Medulla oblongata (tissue), 1 donor: ENCODE measurements around the gene PRKAR1B.
"Not testable (repeated sequence)": the region's sequence is repeated elsewhere in the genome, so short reads cannot be mapped to it uniquely, and the experiment has no call there.

Source experiments
- DNase-seq: peaks from one replicate; pipeline ENCODE4 v3.0.0-alpha.2; 2015; ENCODE audit errors: extremely low spot score

PRKAR1B gene

DNA sequence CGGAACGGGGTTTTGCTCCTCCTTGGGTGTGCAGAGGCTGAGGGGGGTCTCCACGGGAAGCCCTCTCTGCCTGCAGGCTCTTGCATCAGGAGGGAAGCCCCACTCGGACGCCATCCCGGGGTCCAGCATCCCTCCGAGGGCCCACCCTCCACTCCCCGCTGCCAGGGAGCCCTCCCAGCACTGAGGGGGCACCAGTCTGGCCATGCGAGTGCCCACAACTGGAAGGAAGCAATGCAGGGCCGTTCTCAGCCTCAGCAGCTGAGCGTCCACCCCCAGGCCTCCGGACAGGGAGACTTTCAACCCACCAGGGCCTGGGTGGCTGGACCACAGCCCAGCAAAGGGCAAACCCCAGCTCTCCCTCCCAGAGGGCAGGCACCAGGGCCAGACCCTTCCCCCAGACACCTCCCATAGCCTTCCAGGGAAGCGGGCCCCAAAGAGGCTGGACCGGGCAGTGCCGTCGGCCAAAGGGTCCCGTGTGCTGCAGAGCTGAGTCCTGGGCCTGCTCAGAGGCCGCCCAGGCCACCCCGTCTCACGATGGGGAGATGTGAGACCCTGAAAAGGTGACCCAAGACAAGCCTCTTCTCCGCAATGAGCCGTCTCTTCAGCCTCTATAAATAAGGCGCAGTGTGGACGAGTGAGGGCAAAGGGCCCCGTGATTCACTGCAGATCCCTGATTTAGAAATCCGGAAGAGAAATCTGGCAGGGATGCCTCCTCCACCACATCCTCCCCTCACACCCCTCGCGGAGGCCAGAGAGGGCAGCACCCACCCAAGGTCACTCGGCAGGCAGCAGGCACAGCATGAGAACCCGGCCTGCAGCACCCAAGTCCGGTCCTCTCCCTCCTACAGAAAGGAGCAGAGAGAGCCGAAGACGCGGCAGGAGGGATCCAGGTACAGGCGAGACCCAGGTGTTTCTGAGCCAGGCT, 82.4 kb downstream of the PRKAR1B start:
- DNase-seq, result no peak

DNA sequence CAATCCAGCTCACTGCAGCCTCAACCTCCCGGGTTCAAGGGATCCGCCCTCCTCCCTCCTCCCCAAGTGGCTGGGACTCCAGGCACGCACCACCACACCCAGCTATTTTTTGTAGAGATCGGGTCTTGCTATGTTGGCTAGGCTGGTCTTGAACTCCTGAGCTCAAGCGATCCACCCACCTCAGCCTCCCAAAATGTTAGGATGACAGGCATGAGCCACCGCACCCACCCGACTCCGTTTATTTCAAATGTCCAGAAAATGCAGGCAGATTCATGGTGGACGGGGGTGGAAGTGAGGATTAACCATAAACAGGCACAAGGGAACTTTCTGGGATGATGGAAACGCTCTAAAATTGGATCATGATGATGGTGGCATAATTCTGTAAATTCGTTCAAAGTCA, 85.1 kb downstream of the PRKAR1B start:
- DNase-seq, result no peak

DNA sequence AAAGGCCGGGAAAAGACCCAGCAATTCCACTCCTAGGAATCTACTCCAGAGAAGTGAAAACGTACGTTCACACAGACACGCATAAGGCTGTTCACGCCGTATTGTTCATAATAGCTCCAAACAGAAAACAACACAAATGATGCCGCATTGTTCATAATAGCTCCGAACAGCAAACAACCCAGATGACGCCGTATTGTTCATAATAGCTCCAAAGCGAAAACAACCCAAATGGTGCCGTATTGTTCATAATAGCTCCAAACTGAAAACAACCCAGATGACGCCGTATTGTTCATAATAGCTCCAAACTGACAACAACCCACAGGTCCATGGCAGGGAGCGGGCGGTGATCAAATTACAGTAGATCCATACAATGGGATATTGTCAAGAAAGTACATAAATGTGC, 85.8 kb downstream of the PRKAR1B start:
- DNase-seq, result no peak

DNA sequence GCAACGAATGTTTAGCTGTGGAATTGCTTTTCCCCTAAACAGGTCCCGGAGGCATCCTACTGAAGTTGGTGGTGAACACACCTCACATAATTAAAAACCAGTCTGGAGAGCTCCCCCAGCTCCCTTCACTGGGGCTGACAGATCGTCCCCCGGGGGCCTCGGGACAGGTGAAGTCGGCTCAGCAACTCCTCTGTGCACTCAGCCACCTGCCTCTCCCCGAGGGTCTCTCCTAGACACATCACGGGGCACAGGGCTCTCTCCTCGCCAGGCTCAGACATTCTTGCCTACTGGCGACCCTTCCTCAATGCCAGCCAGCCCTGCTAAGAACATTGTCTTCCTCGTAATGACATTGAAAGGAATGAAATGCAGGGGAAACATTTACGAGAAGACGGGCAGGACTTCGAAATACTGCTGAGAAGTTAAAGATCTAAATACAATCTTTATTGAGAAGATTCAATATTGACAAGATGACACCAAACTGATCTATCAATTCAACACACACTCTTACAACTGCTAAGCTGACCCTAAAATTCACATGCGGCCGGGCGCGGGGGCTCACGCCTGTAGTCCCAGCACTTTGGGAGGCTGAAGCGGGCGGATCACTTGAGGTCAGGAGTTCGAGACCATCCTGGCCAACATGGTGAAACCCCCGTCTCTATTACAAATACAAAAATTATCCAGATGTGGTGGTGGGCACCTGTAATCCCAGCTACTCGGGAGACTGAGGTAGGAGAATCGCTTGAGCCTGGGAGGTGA, 88.6 kb downstream of the PRKAR1B start:
- no peak for DNase-seq

DNA sequence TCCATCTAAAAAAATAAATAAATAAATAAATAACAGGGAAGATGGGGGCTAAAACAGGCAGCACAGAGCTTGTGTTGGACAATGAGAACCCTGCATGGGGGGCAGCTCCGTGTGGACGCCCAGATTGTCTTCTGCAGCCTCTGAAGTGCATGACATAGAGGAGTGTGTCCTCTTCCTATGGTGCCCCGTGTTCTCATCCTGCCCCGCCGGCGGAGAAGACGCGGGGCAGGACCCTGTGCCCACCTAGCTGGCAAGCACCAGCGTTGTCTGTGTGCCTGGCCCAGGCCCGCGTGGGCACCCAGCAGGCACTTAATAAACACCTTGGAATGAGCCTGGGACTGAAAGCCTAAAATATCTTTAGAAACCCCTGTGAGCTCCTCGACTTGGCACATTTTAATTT, 89.3 kb downstream of the PRKAR1B start:
- DNase-seq, result no peak

DNA sequence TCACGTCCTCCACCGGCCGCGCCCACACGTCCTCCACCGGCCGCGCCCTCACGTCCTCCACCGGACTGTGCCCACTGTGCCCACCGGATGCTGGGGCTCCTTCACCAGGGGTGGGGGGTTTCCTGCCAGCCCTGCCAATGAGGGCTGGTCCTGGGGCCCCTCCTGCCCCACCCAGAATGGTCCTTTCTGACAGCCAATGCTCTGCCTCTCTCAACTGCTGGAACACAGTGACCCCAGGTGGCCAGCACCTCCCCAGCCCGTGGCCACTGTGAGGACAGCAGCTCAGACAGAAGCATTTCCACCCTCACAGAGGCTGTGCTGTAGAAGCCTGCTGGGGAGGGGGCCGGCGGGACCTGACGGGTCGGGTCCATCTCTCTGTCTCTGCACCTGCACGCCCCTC, 90.7 kb downstream of the PRKAR1B start:
- DNase-seq, result peak; percentile 54

DNA sequence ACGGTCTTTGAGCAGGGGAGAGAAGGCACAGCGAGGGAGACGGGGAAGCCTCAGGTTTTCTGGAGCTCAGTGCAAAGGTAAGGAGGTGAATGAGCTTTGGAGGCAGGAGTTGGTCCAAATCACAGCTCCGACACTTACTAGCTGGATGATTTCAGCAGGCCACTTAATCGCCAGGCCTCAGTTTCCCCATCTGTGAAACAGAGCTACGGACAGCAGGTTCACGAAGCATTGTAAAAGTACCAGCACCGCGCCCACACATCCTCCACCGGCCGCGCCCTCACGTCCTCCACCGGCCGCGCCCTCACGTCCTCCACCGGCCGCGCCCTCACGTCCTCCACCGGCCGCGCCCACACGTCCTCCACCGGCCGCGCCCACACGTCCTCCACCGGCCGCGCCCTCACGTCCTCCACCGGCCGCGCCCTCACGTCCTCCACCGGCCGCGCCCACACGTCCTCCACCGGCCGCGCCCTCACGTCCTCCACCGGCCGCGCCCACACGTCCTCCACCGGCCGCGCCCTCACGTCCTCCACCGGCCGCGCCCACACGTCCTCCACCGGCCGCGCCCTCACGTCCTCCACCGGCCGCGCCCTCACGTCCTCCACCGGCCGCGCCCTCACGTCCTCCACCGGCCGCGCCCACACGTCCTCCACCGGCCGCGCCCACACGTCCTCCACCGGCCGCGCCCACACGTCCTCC, 91.2 kb downstream of the PRKAR1B start:
- not testable (repeated sequence) for DNase-seq

DNA sequence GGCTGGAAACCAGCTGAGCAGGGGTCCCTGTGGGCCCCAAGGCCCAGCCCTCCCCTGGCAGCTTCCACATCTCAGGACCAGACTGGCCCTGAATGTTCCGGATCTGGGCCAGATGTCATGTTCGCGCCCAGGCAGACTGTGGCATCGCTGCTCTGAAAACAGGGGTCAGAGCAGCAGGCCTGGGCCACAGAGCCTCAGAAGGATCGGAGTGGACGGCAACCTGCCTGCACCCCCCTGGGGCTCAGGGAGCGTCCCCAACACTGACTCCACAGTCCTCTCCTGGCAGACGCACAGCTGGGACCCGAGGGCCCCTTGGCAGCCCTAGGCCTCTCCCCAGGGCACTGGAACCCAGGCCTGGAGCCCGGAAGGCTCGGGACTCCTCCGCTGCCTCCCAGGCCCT, 91.9 kb downstream of the PRKAR1B start:
- DNase-seq, result no peak

DNA sequence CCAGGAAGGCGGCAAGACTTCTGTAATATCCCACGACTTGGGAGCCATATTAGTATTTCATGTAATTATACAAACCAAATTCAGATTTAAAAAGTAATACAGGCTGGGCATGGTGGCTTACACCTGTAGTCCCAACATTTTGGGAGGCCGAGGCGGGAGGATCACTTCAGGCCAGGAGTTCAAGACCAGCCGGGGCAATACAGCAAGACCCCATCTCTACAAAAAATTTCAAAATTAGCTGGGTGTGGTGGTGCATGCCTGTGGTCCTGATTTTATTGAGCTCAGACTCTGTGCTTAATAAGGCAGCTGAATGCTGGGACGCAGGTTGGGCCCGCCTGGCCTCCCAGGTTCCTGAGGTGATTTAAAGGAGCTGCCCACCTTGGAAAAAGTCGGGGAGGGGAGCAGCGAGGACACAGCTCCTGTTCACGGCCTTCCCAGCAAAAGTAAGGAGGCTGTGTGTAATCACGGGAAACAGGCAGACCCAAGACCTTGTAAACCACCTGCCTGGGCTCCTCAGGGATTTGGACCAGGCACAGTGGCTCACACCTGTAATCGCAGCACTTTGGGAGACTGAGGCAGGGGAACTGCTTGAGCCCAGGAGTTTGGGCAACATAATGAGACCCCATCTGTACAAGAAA, 93.6 kb downstream of the PRKAR1B start:
- no peak for DNase-seq

DNA sequence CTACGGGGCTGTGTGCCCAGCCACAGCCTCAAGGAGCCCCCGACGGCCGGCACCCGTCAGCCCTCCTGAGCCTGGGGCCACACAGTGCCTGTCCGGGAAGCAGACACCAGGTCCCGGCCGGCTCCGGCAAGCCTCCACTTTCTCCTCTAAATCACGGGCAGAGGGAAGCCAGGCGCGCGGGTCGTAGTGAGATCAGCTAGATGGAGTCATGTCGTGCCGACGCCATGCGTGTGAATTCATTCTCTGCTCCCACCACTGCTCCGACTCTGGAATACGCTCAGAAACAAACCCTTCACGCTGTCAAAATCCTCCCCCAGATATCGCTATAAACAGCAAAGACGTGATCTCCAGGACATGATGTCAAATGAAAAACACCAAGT, 94.3 kb downstream of the PRKAR1B start:
- DNase-seq, result no peak

DNA sequence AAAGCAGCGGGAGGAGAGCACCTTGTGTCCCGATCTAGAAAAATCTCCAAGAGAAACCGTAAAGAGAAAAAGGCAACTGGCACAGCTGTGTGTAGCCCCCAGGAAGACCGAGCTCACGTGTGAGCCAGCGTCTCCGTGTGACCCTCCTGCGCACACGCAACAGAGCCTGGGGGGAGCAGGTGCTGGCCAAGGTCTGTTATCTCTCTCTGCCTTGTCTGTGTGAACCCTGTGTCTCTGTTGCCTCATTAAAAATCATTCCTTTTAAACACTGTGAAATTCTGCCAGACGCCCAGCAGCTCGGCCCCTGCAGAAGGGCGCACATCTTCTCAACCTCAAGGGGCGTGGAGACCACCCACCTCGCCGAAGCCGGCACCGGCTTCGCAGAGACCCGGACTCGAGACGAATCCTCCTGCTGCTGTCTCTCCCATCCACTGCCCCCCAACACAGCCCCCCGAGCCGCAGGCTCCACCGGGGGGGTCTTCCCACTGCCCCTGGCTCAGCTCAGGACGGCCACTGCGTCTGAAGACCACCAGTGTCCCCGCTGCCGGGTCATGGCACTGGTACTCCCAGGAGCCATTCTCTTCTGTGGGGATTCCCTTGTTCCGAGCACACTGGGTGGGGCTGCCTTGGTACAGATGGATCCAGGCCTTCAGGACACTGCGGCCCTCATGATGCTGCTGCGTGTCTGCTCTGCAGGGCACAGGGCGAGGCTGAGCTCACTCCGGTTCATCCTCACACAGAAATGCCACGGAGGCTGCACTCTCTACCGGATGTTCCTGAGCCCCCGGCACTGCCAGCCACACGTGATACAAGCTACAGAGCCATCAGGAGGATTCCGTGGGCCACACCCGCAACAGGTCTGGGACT, 94.9 kb downstream of the PRKAR1B start:
- DNase-seq, result no peak

DNA sequence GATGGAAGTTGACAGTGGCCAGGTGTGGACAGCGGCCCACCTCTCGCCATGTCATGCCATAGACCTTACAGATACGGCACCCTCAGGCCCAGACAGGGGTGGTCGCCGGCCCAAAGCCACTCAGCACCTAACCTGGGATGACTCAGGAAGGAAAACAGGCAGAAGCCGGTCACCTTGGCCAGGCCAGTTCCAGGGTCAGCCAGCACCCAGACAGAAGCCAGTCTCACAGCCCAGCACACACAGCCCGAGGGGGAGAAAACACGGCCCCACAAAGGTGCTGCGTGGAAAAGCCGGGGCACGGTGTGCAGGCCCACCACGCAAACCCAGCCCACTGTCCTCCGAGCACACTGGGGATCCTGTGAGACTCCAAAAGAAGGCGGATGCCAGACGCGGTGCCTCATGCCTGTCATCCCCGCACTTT, 95.8 kb downstream of the PRKAR1B start:
- no peak for DNase-seq

DNA sequence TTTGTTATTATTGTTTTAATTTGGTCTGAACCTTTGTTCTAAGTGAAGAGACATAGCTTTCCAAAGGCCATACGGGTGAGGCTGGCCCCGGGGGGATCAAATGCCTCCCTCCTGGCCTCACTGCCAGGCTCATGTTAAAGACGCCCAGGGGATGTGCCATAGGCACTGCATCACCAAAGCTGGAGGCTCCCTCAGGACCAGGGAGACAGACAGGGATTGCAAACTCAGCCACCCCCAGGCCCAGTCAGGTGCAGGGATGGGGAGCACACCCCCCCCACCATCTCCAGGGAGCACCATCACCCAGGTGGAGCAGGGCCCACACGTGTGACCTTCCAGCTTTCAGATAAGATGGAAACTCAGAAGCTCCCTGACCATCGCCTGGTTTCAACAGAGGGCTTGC, 96.5 kb downstream of the PRKAR1B start:
- no peak for DNase-seq

DNA sequence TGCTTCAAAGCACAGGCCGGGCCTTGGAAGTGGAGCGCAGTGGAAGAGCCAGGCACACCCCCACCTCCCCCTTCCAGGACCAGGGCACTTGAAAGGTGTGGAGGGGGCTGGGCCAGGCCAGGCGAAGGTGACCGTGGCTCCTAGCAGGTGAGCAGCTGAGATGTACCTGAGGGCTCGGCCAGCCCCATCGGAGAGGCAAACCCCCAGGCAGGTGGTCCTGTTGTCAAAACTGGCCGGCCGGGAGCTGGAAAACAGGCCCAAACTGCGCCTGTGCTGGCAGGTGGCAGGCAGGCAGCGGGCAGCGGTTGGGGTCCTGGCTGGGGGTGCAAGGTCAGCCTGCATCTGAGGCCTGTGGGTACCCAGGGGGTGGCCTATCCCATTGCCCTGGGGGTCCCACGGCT, 97.0 kb downstream of the PRKAR1B start:
- no peak for DNase-seq

DNA sequence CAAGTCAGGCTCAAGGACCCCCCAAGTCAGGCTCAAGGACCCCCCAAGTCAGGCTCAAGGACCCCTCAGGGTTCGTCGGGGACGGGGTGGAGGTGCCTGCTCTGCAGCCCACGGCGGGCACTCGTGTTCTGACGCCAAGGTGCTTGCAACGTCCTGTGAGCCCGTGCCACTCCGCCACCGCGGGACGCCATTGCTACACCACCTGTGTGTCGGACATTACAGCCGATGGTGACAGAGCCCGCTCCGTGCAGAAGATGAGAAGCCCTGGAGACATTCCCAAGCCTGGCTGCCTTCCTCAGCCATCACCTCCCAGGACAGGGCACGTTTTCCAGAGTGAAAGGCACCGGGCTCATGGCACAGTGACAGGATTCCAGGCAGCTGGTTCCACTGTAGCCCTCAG, 98.3 kb downstream of the PRKAR1B start:
- no peak for DNase-seq

DNA sequence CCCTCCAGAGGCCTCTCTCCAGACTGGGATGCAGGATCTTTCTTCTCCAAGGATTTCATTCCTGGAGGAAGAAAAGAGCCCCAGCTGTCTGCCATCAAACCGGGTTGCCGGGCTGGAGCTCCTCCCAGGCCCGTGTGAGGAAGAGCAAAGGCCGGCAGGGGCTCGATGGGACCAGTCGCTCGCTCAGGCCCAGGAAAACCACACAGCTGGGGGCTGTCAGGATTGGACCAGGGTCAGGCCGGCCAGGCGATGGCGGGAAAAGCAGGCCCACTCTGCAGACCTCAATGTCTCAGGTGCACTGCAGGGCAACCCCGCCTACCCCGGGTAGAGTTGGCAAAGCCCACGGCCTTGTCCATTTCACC, 98.7 kb downstream of the PRKAR1B start:
- no peak for DNase-seq

DNA sequence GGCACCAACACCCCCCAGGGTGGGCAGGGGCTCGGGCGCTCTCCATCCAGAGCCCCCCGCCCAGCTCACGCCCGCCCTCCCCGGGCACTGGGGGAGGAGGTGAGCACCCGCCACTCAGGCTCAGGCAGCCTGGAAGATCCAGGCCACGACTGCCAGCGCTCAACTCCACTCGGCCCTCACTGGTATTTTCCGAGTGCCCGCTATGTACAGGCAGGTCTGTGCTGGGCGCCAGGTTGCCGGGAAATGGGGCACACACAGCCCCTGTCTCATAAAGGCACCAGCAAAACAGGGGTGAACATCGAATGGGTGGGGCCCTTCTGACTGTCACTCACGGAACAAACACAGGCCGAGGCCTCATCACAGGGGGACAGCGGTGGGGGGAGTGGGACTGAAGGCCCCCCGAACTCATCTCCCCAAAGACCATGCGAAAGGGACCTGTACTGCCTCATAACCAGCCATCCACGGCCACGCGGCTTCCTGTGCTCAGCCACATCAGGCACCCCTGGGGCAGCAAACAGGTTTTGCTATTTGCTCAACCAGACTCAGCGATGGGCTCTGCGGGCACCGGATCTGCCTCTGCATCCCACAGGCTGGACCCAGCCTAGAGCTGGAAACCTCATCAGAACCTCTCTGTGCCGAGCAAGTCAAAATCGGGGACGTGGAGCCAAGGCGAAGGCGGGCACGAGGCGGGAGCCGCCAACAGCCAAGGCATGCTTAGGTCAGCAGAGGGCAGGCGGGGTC, 99.2 kb downstream of the PRKAR1B start:
- no peak for DNase-seq

DNA sequence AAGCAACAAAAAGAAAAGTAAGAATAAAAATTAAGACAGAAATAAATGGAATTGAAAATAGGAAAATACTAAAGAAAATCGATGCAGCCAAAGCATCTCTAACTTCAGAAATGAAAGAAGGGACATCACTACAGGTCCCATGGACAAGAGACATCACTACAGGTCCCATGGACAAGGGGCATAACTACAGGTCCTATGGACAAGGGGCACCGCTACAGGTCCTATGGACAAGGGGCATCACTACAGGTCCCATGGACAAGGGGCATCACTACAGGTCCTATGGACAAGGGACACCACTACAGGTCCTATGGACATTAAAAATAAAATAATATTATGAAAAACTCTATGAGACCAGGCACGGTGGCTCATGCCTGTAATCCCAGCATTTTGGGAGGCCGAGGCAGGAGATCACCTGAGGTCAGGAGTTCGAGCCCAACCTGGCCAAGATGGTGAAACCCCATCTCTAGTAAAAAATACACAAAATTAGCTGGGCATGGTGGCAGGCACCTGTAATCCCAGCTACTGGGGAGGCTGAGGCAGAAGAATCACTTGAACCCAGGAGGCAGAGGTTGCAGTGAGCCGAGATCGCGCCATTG, 101.6 kb downstream of the PRKAR1B start:
- no peak for DNase-seq

DNA sequence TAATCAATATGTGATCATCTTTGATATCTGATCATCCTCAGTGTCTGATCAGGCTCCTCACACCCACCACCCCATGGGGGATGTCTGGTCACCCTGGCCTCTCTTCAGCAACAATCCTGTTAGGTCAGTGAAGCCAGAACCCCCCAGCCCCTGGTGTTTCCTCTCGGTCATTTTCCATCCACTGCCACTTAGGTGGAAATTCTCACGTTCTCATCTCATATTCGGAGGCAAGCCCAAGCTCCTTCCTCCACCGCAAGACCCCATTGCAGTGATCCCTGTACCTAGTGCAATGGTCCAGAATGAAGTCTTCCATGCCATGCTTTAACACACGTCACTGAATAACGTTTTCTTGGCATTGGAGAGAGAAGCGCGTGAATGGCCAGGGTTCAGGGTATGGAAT, 103.6 kb downstream of the PRKAR1B start:
- no peak for DNase-seq
